ENCODE data around the gene EPN2. TPM values are rescaled to one million over a fixed set of nuclear protein-coding genes. Genes with fewer than 3 reads are reported as not detected.

EPN2 gene
- total RNA-seq, 4 donors from 2014 or later, result 26.5 to 49.2 (median 38.9) TPM

- Histone ChIP-seq H3K27ac (replicated peaks in 1 of 4) (peak overlapping the region; percentile 65 to 98 (median 96)), H3K36me3 (peaks cover 38 to 57% (median 54%) of the 10 kb centered on the region in 4 donors), H3K4me3 (no peak overlapping the region), H3K27me3 (no peaks in the 10 kb centered on the region), H3K4me1 (peaks cover 50 to 88% (median 87%) of the 10 kb centered on the region in 4 donors), H3K9me3 (no peaks in the 10 kb centered on the region)
- DNase-seq (ENCODE audit: extremely low spot score), result no peak
- intact Hi-C loops (cut with DNase I), result no loop called here
- WGBS, result 91% methylated on average over 31 of the region's 31 CpGs
- TF ChIP-seq POLR2AphosphoS5 (IDR thresholded peaks at IDR 0.05) (no peak), CTCF (IDR thresholded peaks at IDR 0.05) (no peak), POLR2A (IDR thresholded peaks at IDR 0.05; ENCODE audit: low read depth) (no peak)
Observed at GRCh38 chr17:19381741-19382444, 144.7 kb downstream of the EPN2 start.

- peaks cover 38 to 57% (median 54%) of the 10 kb centered on the region in 4 donors for H3K36me3 ChIP-seq
- H3K4me3 ChIP-seq, result no peak overlapping the region
- DNase-seq (ENCODE audit: extremely low spot score), result no peak
- peaks cover 55 to 92% (median 92%) of the 10 kb centered on the region in 4 donors for H3K4me1 ChIP-seq
- no peaks in the 10 kb centered on the region for H3K27me3 ChIP-seq
- TF ChIP-seq POLR2A (IDR thresholded peaks at IDR 0.05; ENCODE audit: low read depth) (no peak), EP300 (IDR thresholded peaks at IDR 0.05) (no peak), POLR2AphosphoS5 (IDR thresholded peaks at IDR 0.05) (no peak), CTCF (IDR thresholded peaks at IDR 0.05) (no peak)
- H3K27ac ChIP-seq (replicated peaks in 1 of 4), result peak overlapping the region; percentile 94 to 98 (median 96)
- 77% methylated on average over 7 of the region's 13 CpGs for WGBS
- no peaks in the 10 kb centered on the region for H3K9me3 ChIP-seq
- intact Hi-C loops (cut with DNase I), result no loop called here
Observed at GRCh38 chr17:19382531-19383444, 145.6 kb downstream of the EPN2 start.

- Histone ChIP-seq H3K4me1 (peaks cover 61 to 100% (median 100%) of the 10 kb centered on the region in 4 donors), H3K4me3 (no peak overlapping the region), H3K36me3 (peaks cover 38 to 57% (median 54%) of the 10 kb centered on the region in 4 donors)
Observed at GRCh38 chr17:19383681-19384470, 146.7 kb downstream of the EPN2 start.

More at GRCh38 chr17:19383681-19384470, 146.7 kb downstream of the EPN2 start:
- 73% methylated on average over 5 of the region's 6 CpGs for whole genome bisulfite sequencing
- H3K27me3 ChIP-seq, result no peaks in the 10 kb centered on the region
- no peaks in the 10 kb centered on the region for H3K9me3 ChIP-seq
- H3K27ac ChIP-seq (replicated peaks in 1 of 4), result peak overlapping the region; percentile 94 to 98 (median 96)
- intact Hi-C loops (cut with DNase I), result no loop called here
- TF ChIP-seq CTCF (IDR thresholded peaks at IDR 0.05), result no peak
- no peak for TF ChIP-seq POLR2A (IDR thresholded peaks at IDR 0.05; ENCODE audit: low read depth)
- TF ChIP-seq EP300 (IDR thresholded peaks at IDR 0.05), result no peak
- TF ChIP-seq POLR2AphosphoS5 (IDR thresholded peaks at IDR 0.05), result no peak
- DNase-seq (ENCODE audit: extremely low spot score), result no peak

Measured in esophagus muscularis mucosa (tissue), 4 donors.